GM12878 (cell line): ENCODE measurements around the gene KRT6B. TPM values are rescaled to one million over a fixed set of nuclear protein-coding genes. Genes with fewer than 3 reads are reported as not detected.

Experiments
- ATAC-seq: fragments of 200-7000 bp; cut with Tn5 transposase; 3 replicates; pipeline ENCODE4 v1.9.1; 2020; ENCODE audit warnings: mild to moderate bottlenecking, moderate library complexity
- BruUV-seq: library from RNA; stranded (reverse); fragments of 400-500 nt; replicated peaks from 2 replicates; lab custom pipeline; 2021; lab: Mats Ljungman, UMichigan
- CTCF ChIA-PET: fragments of 300-600 bp; sonication (Branson Sonifier 250); formaldehyde crosslinking; extraction: SDS; loops from one replicate; lab custom pipeline; 2021; ENCODE audit warnings: inconsistent platforms; lab: Yijun Ruan, JAX
- POLR2A ChIA-PET: fragments of 350-600 bp; formaldehyde crosslinking; extraction: SDS; loops from one replicate; lab custom pipeline; 2021; ENCODE audit warnings: inconsistent platforms; lab: Charles Lee
- RAD21 ChIA-PET: fragments of 300-600 bp; sonication (Branson Sonifier 250); formaldehyde crosslinking; loops from one replicate; lab custom pipeline; 2023; ENCODE audit warnings: antibody characterized with exemption; ENCODE audit not compliant: unreplicated experiment; lab: Charles Lee
- SMC1A ChIA-PET: fragments of 300-600 bp; sonication (Branson Sonifier 250); formaldehyde crosslinking; loops from one replicate; lab custom pipeline; 2023; ENCODE audit not compliant: unreplicated experiment, uncharacterized antibody; lab: Charles Lee
- DNase-seq: peaks from one replicate; pipeline ENCODE4 v3.0.0-alpha.2; 2011; ENCODE audit warnings: low read depth, low spot score
- FAIRE-seq: peaks from 3 replicates; lab custom pipeline; 2011; peaks lifted over from hg19 to GRCh38; lab: Jason Lieb, UNC
- H2AFZ ChIP-seq: 2 replicates; pipeline ENCODE4 v1.6.0; 2011; ENCODE audit warnings: low read depth, low read length, control low read depth; ENCODE audit not compliant: control insufficient read depth
- H3K27ac ChIP-seq: 2 replicates; pipeline ENCODE4 v1.5.1; 2011; ENCODE audit warnings: control low read depth; ENCODE audit not compliant: control insufficient read depth, insufficient read depth
- H3K27me3 ChIP-seq, 2 experiments: replicated peaks in 1 of 2; 2 replicates each; pipeline versions ENCODE4 v1.6.0 to v1.6.1; 2011; ENCODE audit warnings: low read length in 1 of 2; ENCODE audit not compliant: control insufficient read depth in 2 of 2, insufficient read depth in 2 of 2
- H3K36me3 ChIP-seq, 2 experiments: 2 replicates each; pipeline ENCODE4 v1.5.1; 2011; ENCODE audit warnings: low read length in 1 of 2; ENCODE audit not compliant: control insufficient read depth in 2 of 2, insufficient read depth in 2 of 2
- H3K4me1 ChIP-seq: 2 replicates; pipeline ENCODE4 v1.6.1; 2011; ENCODE audit warnings: mild to moderate bottlenecking, low read length, moderate library complexity, mixed read lengths; ENCODE audit not compliant: control insufficient read depth, insufficient read depth
- H3K4me2 ChIP-seq: 2 replicates; pipeline ENCODE4 v1.6.0; 2011; ENCODE audit warnings: control low read depth; ENCODE audit not compliant: control insufficient read depth, insufficient read depth
- H3K4me3 ChIP-seq: fragments of 200-600 bp; sonication (generic); 2 replicates; pipeline ENCODE4 v1.5.1; 2016
- H3K79me2 ChIP-seq: 2 replicates; pipeline ENCODE4 v1.6.0; 2011; ENCODE audit warnings: low read length; ENCODE audit not compliant: control insufficient read depth, insufficient read depth
- H3K9ac ChIP-seq: 2 replicates; pipeline ENCODE4 v1.8.0; 2011; ENCODE audit warnings: low read length, control low read depth, mixed read lengths; ENCODE audit not compliant: control insufficient read depth, insufficient read depth
- H3K9me3 ChIP-seq: replicated peaks from 3 replicates; pipeline ENCODE4 v1.5.1; 2011; ENCODE audit warnings: mild to moderate bottlenecking, low read length; ENCODE audit not compliant: control insufficient read depth, insufficient read depth
- H4K20me1 ChIP-seq: 2 replicates; pipeline ENCODE4 v1.6.0; 2011; ENCODE audit not compliant: control insufficient read depth, insufficient read depth
- ASH2L ChIP-seq: fragments of 300-600, 200-600 bp; sonication (generic); IDR thresholded peaks from 2 replicates; pipeline ENCODE4 v1.6.1; 2017; ENCODE audit warnings: low read depth, mild to moderate bottlenecking, borderline replicate concordance
- MYC ChIP-seq: IDR thresholded peaks from 2 replicates; pipeline ENCODE4 v1.6.1; 2011; ENCODE audit warnings: mild to moderate bottlenecking, low read length, moderate library complexity, inconsistent platforms; ENCODE audit not compliant: insufficient read depth, insufficient replicate concordance, insufficient read length, severe bottlenecking
- NBN ChIP-seq: fragments of 450-650 bp; IDR thresholded peaks from 2 replicates; pipeline ENCODE4 v1.6.1; 2016
- PAX5 ChIP-seq: IDR thresholded peaks from 2 replicates; pipeline ENCODE4 v1.6.1; 2011; ENCODE audit warnings: low read depth, low read length, borderline replicate concordance
- RELB ChIP-seq: fragments of 450-650 bp; IDR thresholded peaks from 2 replicates; pipeline ENCODE4 v1.6.1; 2017; ENCODE audit warnings: low read depth, mild to moderate bottlenecking, moderate library complexity
- SMAD5 ChIP-seq: IDR thresholded peaks from 2 replicates; pipeline ENCODE4 v1.6.1; 2016; ENCODE audit warnings: antibody characterized with exemption, low read depth
- WGBS: methylation state at CpG from one replicate; pipeline ENCODE4 v1.1.6; 2016; ENCODE audit warnings: low lambda C conversion rate; ENCODE audit not compliant: insufficient replicate concordance, insufficient coverage; ENCODE audit errors: missing lambda C conversion rate; 5-methylcytosine and 5-hydroxymethylcytosine counted together
- in situ Hi-C: fragments of 300-500 bp; cut with MboI; formaldehyde crosslinking; loops from 9 replicates; pipeline ENCODE4 v1.14.3; 2018; ENCODE audit warnings: mixed read lengths
- intact Hi-C: fragments of 100-400 bp; cut with micrococcal nuclease; formaldehyde crosslinking; loops from one replicate; pipeline ENCODE4 v1.14.2; 2022; ENCODE audit not compliant: unreplicated experiment
- polyA plus RNA-seq, 11 experiments: library from polyadenylated mRNA; depleted of rRNA in 4 of 11; unstranded in 6 of 11; stranded (reverse) in 5 of 11; fragments of >200 nt; fragmentation: Nextera tagmentation in 4 of 11; fragmentation: Illumina TruSeq in 1 of 11; extraction: Ambion mirVana in 4 of 11; extraction: Trizol in 1 of 11; gene quantifications; 1 replicate in 1 of 11; 2 replicates in 10 of 11; pipeline versions ENCODE4 v1.2.1 to v1.2.3, GENCODE V29; 2011 to 2016; ENCODE audit warnings: inconsistent platforms in 2 of 11, missing spikeins in 2 of 11, low read depth in 1 of 11
- total RNA-seq, 4 experiments: library from RNA; depleted of rRNA in 3 of 4; stranded (reverse); fragments of >200 nt in 3 of 4; fragmentation: Illumina TruSeq in 1 of 4; extraction: Trizol in 1 of 4; gene quantifications; 2 replicates each; pipeline versions ENCODE4 v1.2.1 to v1.2.3, GENCODE V29; 2013 to 2021
- TF ChIP-seq, protein P1 (sequence below), 3 experiments: IDR thresholded peaks in 2 of 3; conservative IDR thresholded peaks in 1 of 3; 2 replicates each; pipeline ENCODE4 v1.5.1; 2011; ENCODE audit warnings: low read depth in 3 of 3, low read length in 3 of 3, mild to moderate bottlenecking in 3 of 3, control low read depth in 2 of 3, moderate library complexity in 2 of 3, inconsistent platforms in 1 of 3, mixed read lengths in 1 of 3; ENCODE audit not compliant: control insufficient read depth in 2 of 3, insufficient read depth in 1 of 3; ENCODE audit errors: extremely low read depth in 1 of 3
- TF ChIP-seq, protein P2 (sequence below): fragments of 450-650 bp; conservative IDR thresholded peaks from 2 replicates; pipeline ENCODE4 v1.6.1; 2017; ENCODE audit warnings: mild to moderate bottlenecking, moderate library complexity
- TF ChIP-seq, protein P3 (sequence below): IDR thresholded peaks from 2 replicates; pipeline ENCODE4 v1.6.1; 2012; ENCODE audit warnings: mild to moderate bottlenecking, low read depth, low read length
- TF ChIP-seq, protein P4 (sequence below): fragments of 450-650 bp; formaldehyde crosslinking; IDR thresholded peaks from 2 replicates; pipeline ENCODE4 v1.4.0; 2020; ENCODE audit warnings: mild to moderate bottlenecking, moderate library complexity

The KRT6B gene
- total and polyA plus RNA-seq, 10 of the 15 experiments (the other 5 are each of a cell fraction or from before 2014, with no cell fraction given) = 0.07 TPM; not detected in 9

DNA sequence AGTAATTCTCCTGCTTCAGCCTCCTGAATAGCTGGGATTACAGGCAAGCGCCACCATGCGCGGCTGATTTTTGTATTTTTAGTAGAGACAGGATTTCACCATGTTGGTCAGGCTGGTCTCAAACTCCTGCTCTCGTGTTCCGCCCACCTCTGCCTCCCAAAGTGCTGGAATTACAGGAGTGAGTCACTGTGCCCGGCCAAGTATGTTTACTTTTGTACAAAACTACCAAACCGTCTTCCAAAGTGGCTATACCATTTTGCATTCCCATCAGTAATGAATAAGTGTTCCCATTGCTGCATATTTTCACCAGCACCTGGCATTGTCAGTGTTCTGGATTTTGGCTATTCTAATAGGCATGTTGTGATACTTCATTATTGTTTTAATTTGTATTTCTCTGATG is 49.5 kb upstream of the KRT6B start:
- H3K9me3 ChIP-seq = no peaks in the 10 kb centered on the region
- intact Hi-C loops = loop anchor here (10.0 kb wide), 1 partner anchor 127 kb away; no protein-coding TSS in a partner anchor
- ChIA-PET RAD21 (no interaction called here), CTCF (no interaction called here), SMC1A (interaction anchor here (0.7 kb wide), 1 partner anchor 15 kb away, joined by 3 read pairs; no protein-coding TSS in a partner anchor), POLR2A (no interaction called here)
- H4K20me1 ChIP-seq = no peaks in the 10 kb centered on the region
- peaks cover 0 to 6% of the 10 kb centered on the region in 2 experiments; a peak in 2 of 4 replicates for H3K27me3 ChIP-seq
- ATAC-seq (no peak), FAIRE-seq (no peak), DNase-seq (no peak)
- in situ Hi-C loops = no loop called here
- no peak overlapping the region for H3K4me3 ChIP-seq
- BruUV-seq = no TSS peak
- no peak overlapping the region for H3K9ac ChIP-seq
- 43% methylated on average over 7 of the region's 7 CpGs for WGBS
- H3K4me1 ChIP-seq = no peaks in the 10 kb centered on the region
- H3K27ac ChIP-seq = no peak overlapping the region
- no peaks in the 10 kb centered on the region for H3K79me2 ChIP-seq
- H3K36me3 ChIP-seq = no peaks in the 10 kb centered on the region
- no peak overlapping the region for H3K4me2 ChIP-seq
- no peak overlapping the region for H2AFZ ChIP-seq
- TF ChIP-seq, protein P1, sequence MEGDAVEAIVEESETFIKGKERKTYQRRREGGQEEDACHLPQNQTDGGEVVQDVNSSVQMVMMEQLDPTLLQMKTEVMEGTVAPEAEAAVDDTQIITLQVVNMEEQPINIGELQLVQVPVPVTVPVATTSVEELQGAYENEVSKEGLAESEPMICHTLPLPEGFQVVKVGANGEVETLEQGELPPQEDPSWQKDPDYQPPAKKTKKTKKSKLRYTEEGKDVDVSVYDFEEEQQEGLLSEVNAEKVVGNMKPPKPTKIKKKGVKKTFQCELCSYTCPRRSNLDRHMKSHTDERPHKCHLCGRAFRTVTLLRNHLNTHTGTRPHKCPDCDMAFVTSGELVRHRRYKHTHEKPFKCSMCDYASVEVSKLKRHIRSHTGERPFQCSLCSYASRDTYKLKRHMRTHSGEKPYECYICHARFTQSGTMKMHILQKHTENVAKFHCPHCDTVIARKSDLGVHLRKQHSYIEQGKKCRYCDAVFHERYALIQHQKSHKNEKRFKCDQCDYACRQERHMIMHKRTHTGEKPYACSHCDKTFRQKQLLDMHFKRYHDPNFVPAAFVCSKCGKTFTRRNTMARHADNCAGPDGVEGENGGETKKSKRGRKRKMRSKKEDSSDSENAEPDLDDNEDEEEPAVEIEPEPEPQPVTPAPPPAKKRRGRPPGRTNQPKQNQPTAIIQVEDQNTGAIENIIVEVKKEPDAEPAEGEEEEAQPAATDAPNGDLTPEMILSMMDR (IDR thresholded peaks at IDR 0.05 in 2 of 3, conservative IDR thresholded peaks at IDR 0.05 in 1 of 3; ENCODE audit: control insufficient read depth in 2 of 3, extremely low read depth in 1 of 3, insufficient read depth in 1 of 3, low read depth in 3 of 3, low read length in 3 of 3) = no peak
- TF ChIP-seq, protein P2, sequence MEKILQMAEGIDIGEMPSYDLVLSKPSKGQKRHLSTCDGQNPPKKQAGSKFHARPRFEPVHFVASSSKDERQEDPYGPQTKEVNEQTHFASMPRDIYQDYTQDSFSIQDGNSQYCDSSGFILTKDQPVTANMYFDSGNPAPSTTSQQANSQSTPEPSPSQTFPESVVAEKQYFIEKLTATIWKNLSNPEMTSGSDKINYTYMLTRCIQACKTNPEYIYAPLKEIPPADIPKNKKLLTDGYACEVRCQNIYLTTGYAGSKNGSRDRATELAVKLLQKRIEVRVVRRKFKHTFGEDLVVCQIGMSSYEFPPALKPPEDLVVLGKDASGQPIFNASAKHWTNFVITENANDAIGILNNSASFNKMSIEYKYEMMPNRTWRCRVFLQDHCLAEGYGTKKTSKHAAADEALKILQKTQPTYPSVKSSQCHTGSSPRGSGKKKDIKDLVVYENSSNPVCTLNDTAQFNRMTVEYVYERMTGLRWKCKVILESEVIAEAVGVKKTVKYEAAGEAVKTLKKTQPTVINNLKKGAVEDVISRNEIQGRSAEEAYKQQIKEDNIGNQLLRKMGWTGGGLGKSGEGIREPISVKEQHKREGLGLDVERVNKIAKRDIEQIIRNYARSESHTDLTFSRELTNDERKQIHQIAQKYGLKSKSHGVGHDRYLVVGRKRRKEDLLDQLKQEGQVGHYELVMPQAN = no peak
- no peak for TF ChIP-seq SMAD5
- TF ChIP-seq ASH2L = no peak
- no peak for TF ChIP-seq MYC
- TF ChIP-seq PAX5 = no peak
- no peak for TF ChIP-seq RELB
- TF ChIP-seq, protein P3, sequence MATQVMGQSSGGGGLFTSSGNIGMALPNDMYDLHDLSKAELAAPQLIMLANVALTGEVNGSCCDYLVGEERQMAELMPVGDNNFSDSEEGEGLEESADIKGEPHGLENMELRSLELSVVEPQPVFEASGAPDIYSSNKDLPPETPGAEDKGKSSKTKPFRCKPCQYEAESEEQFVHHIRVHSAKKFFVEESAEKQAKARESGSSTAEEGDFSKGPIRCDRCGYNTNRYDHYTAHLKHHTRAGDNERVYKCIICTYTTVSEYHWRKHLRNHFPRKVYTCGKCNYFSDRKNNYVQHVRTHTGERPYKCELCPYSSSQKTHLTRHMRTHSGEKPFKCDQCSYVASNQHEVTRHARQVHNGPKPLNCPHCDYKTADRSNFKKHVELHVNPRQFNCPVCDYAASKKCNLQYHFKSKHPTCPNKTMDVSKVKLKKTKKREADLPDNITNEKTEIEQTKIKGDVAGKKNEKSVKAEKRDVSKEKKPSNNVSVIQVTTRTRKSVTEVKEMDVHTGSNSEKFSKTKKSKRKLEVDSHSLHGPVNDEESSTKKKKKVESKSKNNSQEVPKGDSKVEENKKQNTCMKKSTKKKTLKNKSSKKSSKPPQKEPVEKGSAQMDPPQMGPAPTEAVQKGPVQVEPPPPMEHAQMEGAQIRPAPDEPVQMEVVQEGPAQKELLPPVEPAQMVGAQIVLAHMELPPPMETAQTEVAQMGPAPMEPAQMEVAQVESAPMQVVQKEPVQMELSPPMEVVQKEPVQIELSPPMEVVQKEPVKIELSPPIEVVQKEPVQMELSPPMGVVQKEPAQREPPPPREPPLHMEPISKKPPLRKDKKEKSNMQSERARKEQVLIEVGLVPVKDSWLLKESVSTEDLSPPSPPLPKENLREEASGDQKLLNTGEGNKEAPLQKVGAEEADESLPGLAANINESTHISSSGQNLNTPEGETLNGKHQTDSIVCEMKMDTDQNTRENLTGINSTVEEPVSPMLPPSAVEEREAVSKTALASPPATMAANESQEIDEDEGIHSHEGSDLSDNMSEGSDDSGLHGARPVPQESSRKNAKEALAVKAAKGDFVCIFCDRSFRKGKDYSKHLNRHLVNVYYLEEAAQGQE = no peak
- TF ChIP-seq NBN = no peak
- TF ChIP-seq, protein P4, sequence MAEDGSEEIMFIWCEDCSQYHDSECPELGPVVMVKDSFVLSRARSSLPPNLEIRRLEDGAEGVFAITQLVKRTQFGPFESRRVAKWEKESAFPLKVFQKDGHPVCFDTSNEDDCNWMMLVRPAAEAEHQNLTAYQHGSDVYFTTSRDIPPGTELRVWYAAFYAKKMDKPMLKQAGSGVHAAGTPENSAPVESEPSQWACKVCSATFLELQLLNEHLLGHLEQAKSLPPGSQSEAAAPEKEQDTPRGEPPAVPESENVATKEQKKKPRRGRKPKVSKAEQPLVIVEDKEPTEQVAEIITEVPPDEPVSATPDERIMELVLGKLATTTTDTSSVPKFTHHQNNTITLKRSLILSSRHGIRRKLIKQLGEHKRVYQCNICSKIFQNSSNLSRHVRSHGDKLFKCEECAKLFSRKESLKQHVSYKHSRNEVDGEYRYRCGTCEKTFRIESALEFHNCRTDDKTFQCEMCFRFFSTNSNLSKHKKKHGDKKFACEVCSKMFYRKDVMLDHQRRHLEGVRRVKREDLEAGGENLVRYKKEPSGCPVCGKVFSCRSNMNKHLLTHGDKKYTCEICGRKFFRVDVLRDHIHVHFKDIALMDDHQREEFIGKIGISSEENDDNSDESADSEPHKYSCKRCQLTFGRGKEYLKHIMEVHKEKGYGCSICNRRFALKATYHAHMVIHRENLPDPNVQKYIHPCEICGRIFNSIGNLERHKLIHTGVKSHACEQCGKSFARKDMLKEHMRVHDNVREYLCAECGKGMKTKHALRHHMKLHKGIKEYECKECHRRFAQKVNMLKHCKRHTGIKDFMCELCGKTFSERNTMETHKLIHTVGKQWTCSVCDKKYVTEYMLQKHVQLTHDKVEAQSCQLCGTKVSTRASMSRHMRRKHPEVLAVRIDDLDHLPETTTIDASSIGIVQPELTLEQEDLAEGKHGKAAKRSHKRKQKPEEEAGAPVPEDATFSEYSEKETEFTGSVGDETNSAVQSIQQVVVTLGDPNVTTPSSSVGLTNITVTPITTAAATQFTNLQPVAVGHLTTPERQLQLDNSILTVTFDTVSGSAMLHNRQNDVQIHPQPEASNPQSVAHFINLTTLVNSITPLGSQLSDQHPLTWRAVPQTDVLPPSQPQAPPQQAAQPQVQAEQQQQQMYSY = no peak
